WTC11 (cell line): ENCODE results near the gene MGMT.

ENCODE experiments used
- TF ChIP-seq, protein P1 (sequence below): sonication (generic); formaldehyde crosslinking; IDR thresholded peaks from 2 replicates; pipeline ENCODE4 v1.8.0; 2022; ENCODE audit warnings: mild to moderate bottlenecking, missing genetic modification reagents
- TF ChIP-seq, protein P2 (sequence below): fragments of 200-600 bp; IDR thresholded peaks from 2 replicates; pipeline ENCODE4 v1.8.0; 2022; ENCODE audit warnings: antibody characterized with exemption
- TF ChIP-seq, protein P3 (sequence below): sonication (generic); formaldehyde crosslinking; IDR thresholded peaks from 2 replicates; pipeline ENCODE4 v1.8.1; 2023; ENCODE audit warnings: mild to moderate bottlenecking, missing genetic modification reagents

DNA sequence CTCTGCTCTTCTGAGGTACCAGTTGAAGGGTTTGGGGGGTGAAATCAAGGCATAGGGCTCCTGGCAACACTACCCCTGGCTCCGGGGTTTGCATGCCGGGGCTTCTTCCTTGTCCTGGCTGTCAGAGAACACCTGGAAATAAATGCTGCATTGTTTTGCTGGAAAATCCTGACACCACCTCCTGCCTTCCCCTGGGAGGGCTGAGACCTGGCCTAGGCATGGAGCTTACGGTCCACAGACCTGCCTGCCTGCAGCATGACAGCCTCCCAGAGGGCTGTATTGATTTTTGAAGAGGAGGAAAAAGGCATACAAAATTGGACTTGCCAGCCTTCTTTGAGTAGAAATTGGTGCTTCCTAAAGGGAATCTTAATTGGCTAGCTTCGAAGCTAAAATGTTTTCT, 227.1 kb downstream of the MGMT start:
- TF ChIP-seq, protein P1, sequence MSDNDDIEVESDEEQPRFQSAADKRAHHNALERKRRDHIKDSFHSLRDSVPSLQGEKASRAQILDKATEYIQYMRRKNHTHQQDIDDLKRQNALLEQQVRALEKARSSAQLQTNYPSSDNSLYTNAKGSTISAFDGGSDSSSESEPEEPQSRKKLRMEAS = no peak
- TF ChIP-seq, protein P2, sequence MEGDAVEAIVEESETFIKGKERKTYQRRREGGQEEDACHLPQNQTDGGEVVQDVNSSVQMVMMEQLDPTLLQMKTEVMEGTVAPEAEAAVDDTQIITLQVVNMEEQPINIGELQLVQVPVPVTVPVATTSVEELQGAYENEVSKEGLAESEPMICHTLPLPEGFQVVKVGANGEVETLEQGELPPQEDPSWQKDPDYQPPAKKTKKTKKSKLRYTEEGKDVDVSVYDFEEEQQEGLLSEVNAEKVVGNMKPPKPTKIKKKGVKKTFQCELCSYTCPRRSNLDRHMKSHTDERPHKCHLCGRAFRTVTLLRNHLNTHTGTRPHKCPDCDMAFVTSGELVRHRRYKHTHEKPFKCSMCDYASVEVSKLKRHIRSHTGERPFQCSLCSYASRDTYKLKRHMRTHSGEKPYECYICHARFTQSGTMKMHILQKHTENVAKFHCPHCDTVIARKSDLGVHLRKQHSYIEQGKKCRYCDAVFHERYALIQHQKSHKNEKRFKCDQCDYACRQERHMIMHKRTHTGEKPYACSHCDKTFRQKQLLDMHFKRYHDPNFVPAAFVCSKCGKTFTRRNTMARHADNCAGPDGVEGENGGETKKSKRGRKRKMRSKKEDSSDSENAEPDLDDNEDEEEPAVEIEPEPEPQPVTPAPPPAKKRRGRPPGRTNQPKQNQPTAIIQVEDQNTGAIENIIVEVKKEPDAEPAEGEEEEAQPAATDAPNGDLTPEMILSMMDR = no peak
- TF ChIP-seq, protein P3, sequence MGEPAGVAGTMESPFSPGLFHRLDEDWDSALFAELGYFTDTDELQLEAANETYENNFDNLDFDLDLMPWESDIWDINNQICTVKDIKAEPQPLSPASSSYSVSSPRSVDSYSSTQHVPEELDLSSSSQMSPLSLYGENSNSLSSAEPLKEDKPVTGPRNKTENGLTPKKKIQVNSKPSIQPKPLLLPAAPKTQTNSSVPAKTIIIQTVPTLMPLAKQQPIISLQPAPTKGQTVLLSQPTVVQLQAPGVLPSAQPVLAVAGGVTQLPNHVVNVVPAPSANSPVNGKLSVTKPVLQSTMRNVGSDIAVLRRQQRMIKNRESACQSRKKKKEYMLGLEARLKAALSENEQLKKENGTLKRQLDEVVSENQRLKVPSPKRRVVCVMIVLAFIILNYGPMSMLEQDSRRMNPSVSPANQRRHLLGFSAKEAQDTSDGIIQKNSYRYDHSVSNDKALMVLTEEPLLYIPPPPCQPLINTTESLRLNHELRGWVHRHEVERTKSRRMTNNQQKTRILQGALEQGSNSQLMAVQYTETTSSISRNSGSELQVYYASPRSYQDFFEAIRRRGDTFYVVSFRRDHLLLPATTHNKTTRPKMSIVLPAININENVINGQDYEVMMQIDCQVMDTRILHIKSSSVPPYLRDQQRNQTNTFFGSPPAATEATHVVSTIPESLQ (CRISPR knock-in tag) = no peak
